Ascending aorta (tissue), 2 donors: ENCODE results near the gene TNFAIP2. TPM values are rescaled to one million over a fixed set of nuclear protein-coding genes. Genes with fewer than 3 reads are reported as not detected.

ENCODE experiments used
- DNase-seq, 2 donors: peaks; one replicate each; pipeline ENCODE4 v3.0.0-alpha.2; 2019; ENCODE audit warnings: low spot score in 2 of 2
- H3K27ac ChIP-seq, 2 donors: fragments of 200-600 bp; sonication (generic); one replicate each; pipeline ENCODE4 v1.5.1; 2016 to 2017; ENCODE audit warnings: mild to moderate bottlenecking in 1 of 2
- H3K27me3 ChIP-seq: fragments of 200-600 bp; sonication (generic); one replicate; pipeline ENCODE4 v1.5.1; 2017
- H3K36me3 ChIP-seq, 2 donors: fragments of 200-600 bp; sonication (generic); one replicate each; pipeline ENCODE4 v1.5.1; 2016
- H3K4me1 ChIP-seq, 2 donors: fragments of 200-600 bp; sonication (generic); one replicate each; pipeline ENCODE4 v1.5.1; 2016 to 2017; ENCODE audit warnings: mild to moderate bottlenecking in 1 of 2
- H3K4me3 ChIP-seq, 2 donors: fragments of 200-600 bp; sonication (generic); one replicate each; pipeline ENCODE4 v1.5.1; 2016 to 2017; ENCODE audit warnings: mild to moderate bottlenecking in 1 of 2
- H3K9me3 ChIP-seq, 2 donors: fragments of 200-600 bp; sonication (generic); one replicate each; pipeline ENCODE4 v1.5.1; 2016
- CTCF ChIP-seq, 3 experiments: fragments of 200-600 bp in 2 of 3; fragments of 450-650 bp in 1 of 3; sonication (generic) in 2 of 3; IDR thresholded peaks; one replicate each; pipeline ENCODE4 v1.5.1; 2016 to 2019; ENCODE audit warnings: antibody characterized with exemption in 3 of 3, mild to moderate bottlenecking in 1 of 3, moderate library complexity in 1 of 3
- intact Hi-C: fragments of 100-400 bp; cut with DNase I; formaldehyde crosslinking; loops from one replicate; pipeline ENCODE4 v1.15.1; 2023
- total RNA-seq: library from RNA; depleted of rRNA; stranded (reverse); fragments of >200 nt; gene quantifications from one replicate; pipeline ENCODE4 v1.1.0, GENCODE V29; 2016

TNFAIP2 gene
- total RNA-seq, 1 donor from 2014 or later = 133 TPM

GRCh38 chr14:103093856-103094405, 29.3 kb upstream of the TNFAIP2 start:
- Histone ChIP-seq H3K4me1 (peaks cover 0 to 3% of the 10 kb centered on the region in 2 donors), H3K36me3 (no peaks in the 10 kb centered on the region), H3K4me3 (no peak overlapping the region), H3K27ac (peak overlapping the region in 1 of 2 donors; percentile 61), H3K27me3 (no peaks in the 10 kb centered on the region), H3K9me3 (no peaks in the 10 kb centered on the region)
- no peak for TF ChIP-seq CTCF (IDR thresholded peaks at IDR 0.05)
- no peak for DNase-seq
- intact Hi-C loops = no loop called here

GRCh38 chr14:103094406-103095209, 28.7 kb upstream of the TNFAIP2 start, which contains the start of gene EXOC3L4:
EXOC3L4 (plus strand) TSS chr14:103094725; CDS start chr14:103100220, 5,495 bp downstream.
- intact Hi-C loops = no loop called here
- Histone ChIP-seq H3K9me3 (no peaks in the 10 kb centered on the region), H3K27me3 (no peaks in the 10 kb centered on the region), H3K36me3 (no peaks in the 10 kb centered on the region), H3K27ac (peak within 1 kb of the TSS in 1 of 2 donors; percentile 61), H3K4me3 (no peak within 1 kb of the TSS), H3K4me1 (peaks cover 0 to 3% of the 10 kb centered on the region in 2 donors)
- no peak for TF ChIP-seq CTCF (IDR thresholded peaks at IDR 0.05)
- DNase-seq = no peak

GRCh38 chr14:103095210-103095778, 28.0 kb upstream of the TNFAIP2 start:
- Histone ChIP-seq H3K4me1 (peaks cover 0 to 3% of the 10 kb centered on the region in 2 donors), H3K4me3 (no peak overlapping the region), H3K36me3 (no peaks in the 10 kb centered on the region), H3K27ac (no peak overlapping the region), H3K9me3 (no peaks in the 10 kb centered on the region), H3K27me3 (no peaks in the 10 kb centered on the region)
- DNase-seq = no peak
- no peak for TF ChIP-seq CTCF (IDR thresholded peaks at IDR 0.05)
- intact Hi-C loops = no loop called here

GRCh38 chr14:103096387-103096786, 26.9 kb upstream of the TNFAIP2 start:
- TF ChIP-seq CTCF (IDR thresholded peaks at IDR 0.05) = no peak
- Histone ChIP-seq H3K36me3 (no peaks in the 10 kb centered on the region), H3K9me3 (no peaks in the 10 kb centered on the region), H3K4me3 (no peak overlapping the region), H3K27me3 (no peaks in the 10 kb centered on the region), H3K27ac (no peak overlapping the region), H3K4me1 (no peaks in the 10 kb centered on the region)
- intact Hi-C loops = no loop called here
- DNase-seq = no peak

GRCh38 chr14:103097244-103097993, 25.8 kb upstream of the TNFAIP2 start:
- intact Hi-C loops = no loop called here
- H3K9me3 ChIP-seq = no peaks in the 10 kb centered on the region
- DNase-seq = no peak
- no peak for TF ChIP-seq CTCF (IDR thresholded peaks at IDR 0.05)
- H3K4me1 ChIP-seq = peaks cover 0 to 1% of the 10 kb centered on the region in 2 donors
- peaks cover 5% of the 10 kb centered on the region for H3K27me3 ChIP-seq
- H3K36me3 ChIP-seq = no peaks in the 10 kb centered on the region
- H3K4me3 ChIP-seq = no peak overlapping the region
- H3K27ac ChIP-seq = no peak overlapping the region
